GM12873 (cell line): ENCODE data around the gene RASAL3.

Source experiments
- TF ChIP-seq, protein P1 (sequence below): IDR thresholded peaks from 2 replicates; pipeline ENCODE4 v1.5.1; 2012; ENCODE audit warnings: low read depth, mild to moderate bottlenecking, moderate library complexity, low read length, control low read depth; ENCODE audit not compliant: insufficient read depth; ENCODE audit errors: missing control alignments

The RASAL3 gene

DNA sequence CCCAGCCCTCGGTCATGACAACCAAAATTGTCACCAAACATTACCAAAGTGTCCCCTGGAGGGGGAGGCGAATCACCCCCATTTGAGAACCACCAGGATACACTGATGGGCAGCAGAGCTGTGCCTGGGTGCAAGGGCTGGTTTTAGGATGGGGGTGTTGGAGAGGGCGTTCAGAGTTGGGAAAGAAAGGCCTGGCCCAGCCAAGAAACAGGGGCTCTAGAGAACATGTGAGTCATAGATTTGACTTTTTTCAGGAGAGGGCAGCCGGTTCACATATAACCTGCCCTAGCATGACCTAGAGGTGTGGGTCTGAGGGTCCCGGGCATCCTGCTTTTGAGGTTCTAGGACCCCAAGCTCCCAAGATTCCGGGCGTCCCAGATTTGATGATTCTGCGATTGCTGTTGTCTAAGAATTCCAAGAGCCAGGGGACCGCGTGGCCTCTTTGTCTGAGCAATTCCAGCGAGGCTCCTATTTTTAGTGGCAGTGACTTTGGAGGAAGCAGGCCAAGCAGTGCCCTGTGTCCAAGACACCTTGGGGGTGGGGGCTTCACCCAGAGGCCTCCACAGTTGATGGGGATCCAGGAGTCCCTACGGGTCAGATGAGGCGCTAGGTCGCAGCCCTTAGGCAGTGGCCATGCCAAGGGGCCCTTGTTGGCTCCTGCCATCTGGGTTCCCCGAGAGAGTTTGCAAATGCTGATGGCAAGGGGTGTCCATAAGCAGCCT lies 19.7 kb downstream of the RASAL3 start:
- TF ChIP-seq, protein P1, sequence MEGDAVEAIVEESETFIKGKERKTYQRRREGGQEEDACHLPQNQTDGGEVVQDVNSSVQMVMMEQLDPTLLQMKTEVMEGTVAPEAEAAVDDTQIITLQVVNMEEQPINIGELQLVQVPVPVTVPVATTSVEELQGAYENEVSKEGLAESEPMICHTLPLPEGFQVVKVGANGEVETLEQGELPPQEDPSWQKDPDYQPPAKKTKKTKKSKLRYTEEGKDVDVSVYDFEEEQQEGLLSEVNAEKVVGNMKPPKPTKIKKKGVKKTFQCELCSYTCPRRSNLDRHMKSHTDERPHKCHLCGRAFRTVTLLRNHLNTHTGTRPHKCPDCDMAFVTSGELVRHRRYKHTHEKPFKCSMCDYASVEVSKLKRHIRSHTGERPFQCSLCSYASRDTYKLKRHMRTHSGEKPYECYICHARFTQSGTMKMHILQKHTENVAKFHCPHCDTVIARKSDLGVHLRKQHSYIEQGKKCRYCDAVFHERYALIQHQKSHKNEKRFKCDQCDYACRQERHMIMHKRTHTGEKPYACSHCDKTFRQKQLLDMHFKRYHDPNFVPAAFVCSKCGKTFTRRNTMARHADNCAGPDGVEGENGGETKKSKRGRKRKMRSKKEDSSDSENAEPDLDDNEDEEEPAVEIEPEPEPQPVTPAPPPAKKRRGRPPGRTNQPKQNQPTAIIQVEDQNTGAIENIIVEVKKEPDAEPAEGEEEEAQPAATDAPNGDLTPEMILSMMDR = no peak

DNA sequence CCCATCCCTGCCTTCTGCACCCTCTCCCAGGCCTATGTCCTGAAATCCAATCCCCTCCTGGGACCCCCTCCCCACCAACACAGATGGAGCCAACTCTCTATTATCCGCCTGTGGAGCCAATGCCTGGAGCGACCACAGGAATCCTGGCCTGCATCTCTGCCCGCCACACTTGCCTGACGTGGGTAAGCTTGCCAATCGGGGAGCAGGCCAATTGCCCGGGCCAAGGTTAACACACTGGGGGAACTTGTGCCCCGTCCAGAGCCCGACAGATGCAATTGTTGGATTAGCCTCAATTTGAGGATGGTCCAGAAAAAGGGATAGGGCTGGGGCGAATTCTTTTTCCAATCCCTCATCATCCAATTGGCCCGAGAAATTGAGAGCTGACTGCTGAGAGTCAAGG lies 20.5 kb downstream of the RASAL3 start:
- TF ChIP-seq, protein P1 = no peak

DNA sequence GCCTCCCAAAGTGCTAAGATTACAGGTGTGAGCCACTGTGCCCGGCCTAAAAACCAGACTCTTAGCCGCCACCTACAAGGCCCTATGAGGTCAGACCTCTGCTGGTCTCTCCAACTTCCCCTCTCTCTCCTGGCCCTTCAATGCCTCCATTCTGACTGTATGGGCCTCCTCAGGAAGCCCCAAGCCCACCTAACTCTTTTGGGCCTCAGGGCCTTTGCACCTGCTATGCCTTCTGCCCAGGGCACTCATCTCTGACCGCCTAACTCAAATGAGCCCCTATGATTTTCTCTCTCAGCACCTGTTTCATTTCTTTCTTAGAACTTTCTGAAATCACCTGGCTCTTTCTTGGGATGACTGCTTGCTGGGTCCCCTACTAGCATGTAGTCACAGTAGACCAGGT lies 21.0 kb downstream of the RASAL3 start:
- TF ChIP-seq, protein P1 = no peak

DNA sequence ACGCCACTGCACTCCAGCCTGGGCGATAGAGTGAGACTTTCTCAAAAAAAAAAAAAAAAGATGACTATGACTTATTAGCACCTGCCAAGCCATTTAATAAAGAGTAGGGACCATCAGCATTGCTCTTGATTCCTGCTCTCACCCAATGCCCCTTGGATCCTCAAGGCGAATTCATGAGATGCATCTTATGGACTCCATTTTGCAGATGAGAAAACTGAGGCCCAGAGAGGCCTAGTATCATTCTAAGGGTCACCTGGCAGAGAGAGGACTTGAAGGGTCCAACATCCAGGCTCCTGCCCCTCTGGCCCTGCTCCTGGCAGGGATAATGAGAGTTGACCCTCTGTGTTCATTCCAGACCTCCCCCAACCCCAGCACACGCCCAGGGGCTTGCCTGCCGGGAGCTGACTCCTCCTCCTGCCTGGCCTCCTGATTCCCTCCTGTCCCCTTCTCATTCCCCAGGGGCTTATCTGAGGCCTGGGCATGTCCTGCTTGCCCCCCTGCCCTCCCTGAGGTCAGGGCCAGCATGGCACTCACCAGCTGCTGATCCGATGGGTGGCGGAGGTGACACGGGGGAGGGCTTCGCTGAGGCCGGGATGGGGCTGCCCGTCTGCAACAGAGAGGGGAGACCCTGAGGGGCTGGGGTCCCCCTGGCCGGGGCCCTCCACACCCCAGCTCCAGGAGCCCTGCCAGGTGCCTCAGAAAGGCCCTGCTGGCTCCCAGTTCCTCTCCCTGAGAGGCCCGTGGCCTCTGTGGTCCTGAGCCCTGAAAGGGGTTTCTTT lies 22.0 kb downstream of the RASAL3 start:
- TF ChIP-seq, protein P1 = no peak

DNA sequence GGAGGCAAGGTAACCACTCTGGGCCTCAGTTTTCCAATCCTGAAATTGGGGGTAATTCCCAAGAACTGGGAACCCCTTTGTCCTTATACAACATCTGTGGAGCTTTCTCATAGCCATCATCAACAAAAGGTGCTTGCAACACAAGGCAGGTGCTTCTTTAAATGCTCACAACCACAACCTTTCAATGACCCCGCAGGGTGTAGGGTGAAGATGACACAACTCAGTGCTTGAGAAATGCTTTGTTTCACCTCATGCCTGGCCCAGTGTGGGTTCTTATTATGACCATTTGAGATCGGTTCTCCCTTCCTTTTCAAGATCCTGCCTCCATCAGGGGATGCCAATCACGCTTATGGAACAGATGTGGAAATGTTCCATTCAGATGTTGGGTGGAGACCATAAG lies 23.0 kb downstream of the RASAL3 start:
- TF ChIP-seq, protein P1 = no peak

DNA sequence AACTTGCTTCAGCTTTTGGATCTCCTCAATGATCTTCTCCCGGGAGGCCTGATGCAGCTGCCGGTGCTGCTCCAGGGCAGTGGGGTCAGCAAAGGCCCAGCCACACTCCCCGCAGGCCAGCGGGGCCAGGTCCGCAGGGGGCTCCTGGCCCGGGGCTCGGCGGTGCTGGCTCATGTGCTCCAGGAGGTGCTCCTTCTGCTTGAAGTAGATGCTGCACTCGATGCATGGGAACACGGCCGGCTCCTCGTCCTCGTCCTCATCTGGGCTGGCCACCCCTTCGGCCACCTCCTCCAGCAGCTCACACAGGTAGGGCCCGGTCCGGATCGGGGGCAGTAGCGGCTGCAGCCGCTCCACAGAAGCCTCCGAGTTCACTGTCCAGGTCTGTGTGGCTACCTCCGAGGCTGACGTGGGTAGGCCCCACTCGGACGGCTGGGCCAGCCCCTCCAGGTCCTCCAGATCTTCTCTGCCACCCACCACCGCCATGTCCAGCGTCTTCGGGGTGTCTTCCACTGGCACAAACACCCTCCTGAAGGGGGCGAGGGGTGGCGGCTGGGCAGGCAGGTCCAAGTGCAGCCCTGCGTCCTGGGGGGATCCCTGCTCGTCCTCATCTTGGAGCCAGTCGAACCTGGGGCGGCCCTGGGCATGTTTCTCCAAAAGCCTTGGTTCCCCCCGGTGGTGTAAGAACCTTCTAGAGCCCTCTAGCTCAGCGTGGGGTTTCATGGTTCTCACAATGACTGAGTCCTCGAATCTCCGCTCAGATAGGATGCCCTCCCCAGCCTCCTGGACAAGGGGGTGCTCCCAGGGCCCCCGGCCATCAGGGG lies 24.3 kb downstream of the RASAL3 start:
- TF ChIP-seq, protein P1 = no peak
